Adrenal gland (tissue), 5 donors: ENCODE measurements around the gene COL2A1.

Experiments used
- POLR2A ChIP-seq, 2 donors: fragments of 450-650 bp; IDR thresholded peaks; one replicate each; pipeline ENCODE4 v1.6.1; 2017; ENCODE audit warnings: antibody characterized with exemption in 2 of 2, mild to moderate bottlenecking in 2 of 2, moderate library complexity in 1 of 2
- TF ChIP-seq, protein P1 (sequence below), 6 experiments: fragments of 450-650 bp in 4 of 6; fragments of 200-600 bp in 2 of 6; sonication (generic) in 1 of 6; IDR thresholded peaks; 1 replicate in 5 of 6; 2 replicates in 1 of 6; pipeline versions ENCODE4 v1.5.1 to v1.8.0; 2016 to 2021; ENCODE audit warnings: antibody characterized with exemption in 6 of 6, mild to moderate bottlenecking in 2 of 6, moderate library complexity in 1 of 6
- donor health status: DM: no; HTN: no; CAD: no.

DNA sequence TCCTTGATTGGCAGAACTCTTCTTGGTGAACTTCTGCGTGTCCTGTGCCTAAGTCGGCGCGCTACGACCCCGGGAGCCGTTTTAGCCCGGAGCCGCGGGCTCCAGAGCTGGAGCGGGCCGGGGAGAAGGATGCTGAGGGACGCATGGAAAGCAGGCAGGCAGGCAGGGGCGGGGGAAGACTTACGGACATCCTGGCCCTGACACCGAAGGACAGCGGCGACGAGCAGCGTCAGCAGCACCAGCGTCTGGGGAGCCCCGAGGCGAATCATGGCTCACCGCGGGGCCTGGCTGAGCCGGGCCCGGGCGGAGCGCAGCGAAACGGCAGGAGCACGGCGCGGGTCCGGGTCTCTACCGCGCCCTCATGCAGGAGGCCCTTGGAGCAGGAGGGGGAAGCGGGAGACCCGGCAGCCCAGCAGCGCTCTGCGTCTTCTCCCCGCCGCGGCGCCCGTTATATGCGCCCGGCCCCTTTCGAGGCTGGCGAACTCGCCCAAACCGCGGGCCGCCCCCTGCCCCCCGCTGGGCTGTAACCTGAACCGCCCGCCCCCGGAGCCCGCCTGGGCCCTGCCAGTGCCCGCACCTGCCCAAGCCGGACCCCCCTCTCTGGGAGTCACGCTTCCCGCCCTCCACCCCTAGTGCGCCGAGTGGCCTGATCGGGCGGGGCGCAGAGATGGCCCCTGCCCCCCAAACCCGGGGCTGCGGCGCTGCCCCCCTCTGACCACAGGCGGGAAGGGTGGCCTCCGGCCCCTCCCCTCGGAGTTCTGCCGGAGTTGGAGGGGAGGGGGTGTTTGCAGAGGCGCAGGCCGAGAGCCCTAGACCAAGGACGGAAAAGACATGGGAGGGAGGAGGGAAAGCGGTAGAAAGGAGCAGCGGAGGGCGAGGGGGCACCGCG is at the start of gene COL2A1:
- TF ChIP-seq, protein P1, sequence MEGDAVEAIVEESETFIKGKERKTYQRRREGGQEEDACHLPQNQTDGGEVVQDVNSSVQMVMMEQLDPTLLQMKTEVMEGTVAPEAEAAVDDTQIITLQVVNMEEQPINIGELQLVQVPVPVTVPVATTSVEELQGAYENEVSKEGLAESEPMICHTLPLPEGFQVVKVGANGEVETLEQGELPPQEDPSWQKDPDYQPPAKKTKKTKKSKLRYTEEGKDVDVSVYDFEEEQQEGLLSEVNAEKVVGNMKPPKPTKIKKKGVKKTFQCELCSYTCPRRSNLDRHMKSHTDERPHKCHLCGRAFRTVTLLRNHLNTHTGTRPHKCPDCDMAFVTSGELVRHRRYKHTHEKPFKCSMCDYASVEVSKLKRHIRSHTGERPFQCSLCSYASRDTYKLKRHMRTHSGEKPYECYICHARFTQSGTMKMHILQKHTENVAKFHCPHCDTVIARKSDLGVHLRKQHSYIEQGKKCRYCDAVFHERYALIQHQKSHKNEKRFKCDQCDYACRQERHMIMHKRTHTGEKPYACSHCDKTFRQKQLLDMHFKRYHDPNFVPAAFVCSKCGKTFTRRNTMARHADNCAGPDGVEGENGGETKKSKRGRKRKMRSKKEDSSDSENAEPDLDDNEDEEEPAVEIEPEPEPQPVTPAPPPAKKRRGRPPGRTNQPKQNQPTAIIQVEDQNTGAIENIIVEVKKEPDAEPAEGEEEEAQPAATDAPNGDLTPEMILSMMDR (IDR thresholded peaks at IDR 0.05), result no peak
- TF ChIP-seq POLR2A (IDR thresholded peaks at IDR 0.05), result no peak
